HCT116 (cell line): ENCODE results near the gene FKBP9.

Experiments
- MAX ChIP-seq: IDR thresholded peaks from 2 replicates; pipeline ENCODE4 v1.6.1; 2012
- POLR2A ChIP-seq: IDR thresholded peaks from 2 replicates; pipeline ENCODE4 v1.7.0; 2011; ENCODE audit warnings: borderline replicate concordance; ENCODE audit not compliant: insufficient read depth, insufficient read length; ENCODE audit errors: extremely low read depth
- POLR2AphosphoS5 ChIP-seq: IDR thresholded peaks from 2 replicates; pipeline ENCODE4 v1.6.1; 2011; ENCODE audit warnings: mild to moderate bottlenecking, low read depth, low read length, moderate library complexity
- YY1 ChIP-seq: IDR thresholded peaks from 2 replicates; pipeline ENCODE4 v1.6.1; 2011; ENCODE audit warnings: low read length, low read depth, moderate library complexity, mild to moderate bottlenecking; ENCODE audit not compliant: insufficient replicate concordance; ENCODE audit errors: extremely low read depth
- ZNF274 ChIP-seq: fragments of 200-500 bp; sonication (Bioruptor generic); IDR thresholded peaks from 2 replicates; pipeline ENCODE4 v1.6.1; 2014; ENCODE audit warnings: mild to moderate bottlenecking, low read depth, low read length, inconsistent platforms
- TF ChIP-seq, protein P1 (sequence below), 3 experiments: fragments of 200-600 bp in 1 of 3; sonication (generic) in 1 of 3; IDR thresholded peaks in 2 of 3; conservative IDR thresholded peaks in 1 of 3; 2 replicates each; pipeline ENCODE4 v1.5.1; 2012 to 2017; ENCODE audit warnings: low read depth in 2 of 3, low read length in 2 of 3, antibody characterized with exemption in 1 of 3, borderline replicate concordance in 1 of 3, control low read depth in 1 of 3, mild to moderate bottlenecking in 1 of 3, mixed read lengths in 1 of 3, mixed run types in 1 of 3, moderate library complexity in 1 of 3; ENCODE audit not compliant: insufficient read depth in 1 of 3

GRCh38 chr7:33053721-33054120 is 96.5 kb downstream of the FKBP9 start:
- TF ChIP-seq POLR2A (no peak), YY1 (no peak), MAX (no peak), ZNF274 (no peak), POLR2AphosphoS5 (no peak)
- TF ChIP-seq, protein P1, sequence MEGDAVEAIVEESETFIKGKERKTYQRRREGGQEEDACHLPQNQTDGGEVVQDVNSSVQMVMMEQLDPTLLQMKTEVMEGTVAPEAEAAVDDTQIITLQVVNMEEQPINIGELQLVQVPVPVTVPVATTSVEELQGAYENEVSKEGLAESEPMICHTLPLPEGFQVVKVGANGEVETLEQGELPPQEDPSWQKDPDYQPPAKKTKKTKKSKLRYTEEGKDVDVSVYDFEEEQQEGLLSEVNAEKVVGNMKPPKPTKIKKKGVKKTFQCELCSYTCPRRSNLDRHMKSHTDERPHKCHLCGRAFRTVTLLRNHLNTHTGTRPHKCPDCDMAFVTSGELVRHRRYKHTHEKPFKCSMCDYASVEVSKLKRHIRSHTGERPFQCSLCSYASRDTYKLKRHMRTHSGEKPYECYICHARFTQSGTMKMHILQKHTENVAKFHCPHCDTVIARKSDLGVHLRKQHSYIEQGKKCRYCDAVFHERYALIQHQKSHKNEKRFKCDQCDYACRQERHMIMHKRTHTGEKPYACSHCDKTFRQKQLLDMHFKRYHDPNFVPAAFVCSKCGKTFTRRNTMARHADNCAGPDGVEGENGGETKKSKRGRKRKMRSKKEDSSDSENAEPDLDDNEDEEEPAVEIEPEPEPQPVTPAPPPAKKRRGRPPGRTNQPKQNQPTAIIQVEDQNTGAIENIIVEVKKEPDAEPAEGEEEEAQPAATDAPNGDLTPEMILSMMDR (IDR thresholded peaks at IDR 0.05 in 2 of 3, conservative IDR thresholded peaks at IDR 0.05 in 1 of 3; ENCODE audit: borderline replicate concordance in 1 of 3, insufficient read depth in 1 of 3, low read depth in 2 of 3, low read length in 2 of 3) = no peak
